NCI-H146 treated with DMSO at 0.1 percent for 48 hours (cell line): ENCODE measurements around the gene HOXA13.
A peak's percentile ranks its signal among the peaks of the same experiment; 100 is the strongest.

ENCODE experiments used
- DNase-seq: peaks from one replicate; lab custom pipeline; 2025; ENCODE audit not compliant: unreplicated experiment; lab: John Stamatoyannopoulos, UW

Gene HOXA13

DNA sequence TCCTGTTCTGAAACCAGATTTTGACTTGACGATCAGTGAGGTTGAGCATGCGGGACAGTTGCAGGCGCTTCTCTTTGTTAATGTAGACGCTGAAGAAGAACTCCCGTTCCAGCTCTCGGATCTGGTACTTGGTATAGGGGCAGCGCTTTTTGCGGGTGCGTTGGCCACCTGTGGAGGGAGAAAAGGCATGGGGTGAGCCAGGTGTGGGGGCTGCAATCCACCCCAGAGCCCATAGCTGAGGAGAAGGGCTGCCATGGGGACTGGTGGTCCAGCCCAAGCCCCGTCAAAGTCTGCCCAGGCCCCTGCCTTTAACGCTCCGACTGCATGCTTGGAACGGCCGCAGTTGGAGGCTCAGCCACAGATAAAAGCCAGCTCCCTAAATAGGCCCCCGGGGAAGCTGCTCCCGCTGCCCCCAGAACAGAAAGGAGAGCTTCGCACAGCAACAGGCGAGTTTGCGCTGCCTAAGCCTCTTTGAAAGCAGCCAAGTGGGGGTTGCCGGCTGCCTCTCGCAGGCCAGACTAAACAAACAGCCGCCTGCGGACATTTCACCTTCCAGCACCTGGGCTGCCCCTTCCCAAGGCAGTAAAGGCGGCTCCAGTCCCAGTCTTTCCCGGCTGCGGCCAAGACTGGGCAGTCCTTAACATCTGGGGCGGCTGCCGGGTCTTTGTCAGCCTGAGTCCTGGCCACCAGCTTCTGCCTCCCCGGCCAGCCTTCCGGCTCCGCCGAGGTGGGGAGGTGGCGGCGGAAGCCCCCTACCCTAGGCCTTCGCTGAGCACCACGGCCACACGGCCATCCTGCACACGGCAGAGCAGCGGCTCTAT lies 16.8 kb downstream of the HOXA13 start:
- DNase-seq, result peak; percentile 23

DNA sequence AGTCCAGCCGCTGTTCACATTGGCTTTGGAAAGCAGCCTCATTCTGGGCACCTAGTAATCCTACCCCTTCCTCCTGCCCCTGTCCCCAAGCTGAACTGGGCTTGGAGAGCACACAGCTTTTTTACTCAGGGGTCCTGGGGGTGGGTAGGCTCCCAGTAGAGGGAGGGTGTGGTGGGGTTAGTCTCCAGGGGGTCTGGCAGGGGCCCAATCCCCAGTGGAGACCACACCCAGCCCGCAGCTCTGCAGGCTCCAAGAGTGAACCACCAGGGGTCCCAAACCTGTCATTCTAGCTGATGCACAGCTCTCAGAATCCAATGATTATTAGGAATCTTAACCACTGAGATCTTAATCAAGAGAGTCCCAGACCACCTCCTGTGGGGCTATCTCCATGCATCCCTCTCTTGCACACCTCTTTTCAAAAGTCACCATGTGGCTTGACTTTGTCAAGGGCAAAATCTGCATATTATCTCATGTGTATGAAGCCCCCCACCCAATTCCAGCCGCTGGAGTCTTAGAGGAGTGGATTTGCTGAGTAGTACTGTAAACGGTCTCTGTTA lies 17.5 kb downstream of the HOXA13 start:
- DNase-seq, result no peak

DNA sequence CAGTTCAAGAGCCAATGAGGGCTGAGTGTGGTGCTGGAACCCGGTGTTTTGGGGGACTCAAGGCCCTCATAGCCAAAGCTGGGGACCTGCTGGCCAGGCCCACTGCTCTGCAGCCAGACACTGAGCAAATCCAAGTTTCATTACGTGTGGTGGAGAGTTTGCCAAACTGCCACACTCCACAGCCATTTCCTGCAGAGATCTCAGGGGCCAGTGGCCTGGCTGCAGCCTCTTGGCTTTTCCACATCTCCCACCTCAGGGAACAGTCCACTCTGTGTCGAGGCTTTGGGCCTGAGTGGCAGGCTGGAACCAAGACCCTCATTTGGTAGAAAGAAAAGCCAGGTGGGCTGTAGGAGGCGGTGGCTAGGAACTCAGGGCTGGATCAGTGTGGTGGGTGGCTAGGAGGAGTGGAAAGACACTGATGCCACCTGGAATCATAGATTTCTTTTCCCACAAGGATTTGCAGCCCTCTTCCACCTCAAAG lies 18.1 kb downstream of the HOXA13 start:
- no peak for DNase-seq

DNA sequence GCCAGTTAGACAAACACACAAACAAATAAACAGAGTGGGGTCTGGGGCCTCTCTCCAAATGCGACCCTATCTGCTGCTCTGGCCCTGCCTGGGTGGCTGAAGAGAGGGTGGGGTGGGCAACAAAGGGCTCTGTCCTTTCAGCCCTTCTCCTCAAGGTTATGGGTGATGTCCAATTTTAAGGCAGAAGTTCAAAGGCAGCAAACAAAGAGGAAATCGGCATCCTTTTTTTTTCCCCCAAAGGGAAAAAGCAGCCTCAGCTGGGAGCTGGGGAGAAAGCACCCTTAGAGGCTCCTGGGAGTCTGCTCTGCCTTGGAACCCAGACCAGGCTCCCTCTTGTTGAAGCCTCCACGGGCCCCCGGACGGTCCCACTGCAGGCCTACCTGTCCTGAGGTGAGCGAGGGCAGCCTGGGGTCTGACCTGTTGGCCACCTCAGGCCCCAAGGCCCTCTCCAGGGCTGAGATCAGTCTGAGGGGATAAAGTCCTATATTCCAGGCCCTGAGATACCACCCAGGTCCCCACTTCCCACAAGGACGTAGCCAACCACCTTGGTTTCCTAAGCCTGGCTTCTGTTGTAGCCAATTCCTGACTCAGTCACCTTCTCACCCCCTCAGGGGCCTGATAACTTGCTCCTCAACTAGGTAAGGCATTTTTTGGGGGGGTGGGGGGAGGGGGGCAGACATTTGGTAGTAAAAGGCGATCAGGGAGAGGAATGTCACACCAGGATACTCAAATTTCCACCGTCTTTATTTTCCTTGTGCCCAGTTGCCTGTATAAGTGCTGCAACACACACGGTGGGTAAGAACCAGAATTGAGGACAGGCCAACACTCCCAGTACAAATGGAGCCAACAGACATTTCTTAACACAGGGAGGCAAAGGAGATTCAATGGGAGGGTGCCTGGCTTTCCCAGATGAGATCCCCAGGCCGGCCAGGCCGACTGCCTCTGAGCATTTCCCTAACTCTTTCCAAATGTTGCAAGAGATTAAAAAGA lies 19.2 kb downstream of the HOXA13 start:
- DNase-seq, result no peak

DNA sequence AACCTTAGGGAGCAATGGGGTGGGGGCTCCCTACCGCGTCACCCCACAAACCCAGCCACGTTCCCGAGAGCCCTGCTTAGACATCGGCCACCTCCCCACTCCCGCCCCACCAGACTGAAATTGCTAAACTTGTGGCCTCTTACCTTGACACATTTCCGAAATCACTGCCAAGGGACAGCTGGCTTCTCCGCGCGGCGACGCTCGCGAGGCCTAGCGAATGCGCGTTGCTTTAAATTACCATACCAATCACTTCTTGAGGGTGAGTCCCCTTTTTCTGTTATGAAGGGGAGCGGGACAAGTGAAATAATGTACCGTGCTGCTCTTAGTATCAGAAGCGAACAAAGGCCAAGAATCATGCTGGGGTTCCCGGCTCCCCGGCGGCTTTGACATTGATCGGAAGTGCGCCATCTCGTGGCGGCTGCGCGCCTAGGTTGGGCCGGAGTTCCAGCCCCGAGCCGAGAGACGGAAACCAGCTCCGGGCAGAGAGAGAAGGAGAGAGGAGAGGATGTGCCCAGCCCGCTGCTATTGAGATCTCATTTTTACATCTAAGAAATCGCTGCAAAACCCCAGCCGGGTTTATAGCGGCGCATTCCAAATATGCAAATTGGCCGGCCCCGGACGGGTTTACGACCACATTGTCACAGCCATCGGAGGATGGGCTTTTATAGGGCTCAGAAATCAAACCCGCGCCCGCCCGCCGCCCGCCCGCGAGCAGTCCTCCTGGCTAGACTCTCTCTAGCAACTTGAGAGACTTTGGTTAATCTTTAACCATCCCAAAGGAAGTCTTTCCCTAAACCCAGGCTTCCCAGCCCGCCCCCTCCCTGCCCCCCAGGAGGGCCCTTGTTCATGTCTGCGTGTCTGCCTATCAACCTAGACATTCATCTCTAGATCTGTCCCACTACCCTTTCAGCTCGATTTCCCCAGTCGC lies 20.1 kb downstream of the HOXA13 start:
- DNase-seq, result no peak

DNA sequence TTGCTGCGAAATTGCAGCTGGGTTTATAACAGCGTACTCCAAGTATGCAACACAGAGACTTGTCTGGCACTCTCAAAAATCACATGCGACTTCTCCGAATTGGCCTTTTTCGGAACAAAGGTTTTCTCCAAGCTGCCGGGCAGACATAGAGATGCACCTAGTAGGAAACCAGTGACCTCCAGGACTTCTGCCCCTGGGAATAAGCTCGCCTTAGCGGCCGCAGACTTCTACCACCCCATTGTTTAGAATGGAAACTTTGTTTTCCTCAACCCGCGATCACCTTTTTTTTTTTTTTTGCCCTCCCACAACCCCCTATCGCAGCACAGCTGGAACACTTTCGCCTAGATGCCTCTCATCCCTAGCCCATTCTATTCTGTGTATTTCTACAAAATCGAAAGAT lies 20.9 kb downstream of the HOXA13 start:
- DNase-seq, result no peak

DNA sequence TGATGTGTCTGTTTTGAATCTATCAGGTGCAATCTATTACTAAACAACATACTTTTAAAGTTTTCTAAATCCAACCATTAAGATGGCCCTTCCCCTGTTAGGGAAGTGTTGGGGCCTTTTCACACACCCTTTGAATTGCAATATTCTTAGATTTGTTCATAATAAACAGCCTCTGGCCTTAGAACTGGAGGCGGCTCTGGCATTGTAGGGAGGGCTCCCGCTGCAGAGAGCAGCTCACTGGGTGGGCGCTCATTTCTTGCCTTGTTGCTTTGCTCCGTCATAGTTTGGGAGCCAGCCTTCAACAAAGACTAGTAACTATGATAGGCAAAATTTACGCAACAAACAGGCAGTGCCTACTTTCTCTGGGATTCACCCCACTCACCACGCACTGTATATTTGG lies 21.5 kb downstream of the HOXA13 start:
- no peak for DNase-seq

DNA sequence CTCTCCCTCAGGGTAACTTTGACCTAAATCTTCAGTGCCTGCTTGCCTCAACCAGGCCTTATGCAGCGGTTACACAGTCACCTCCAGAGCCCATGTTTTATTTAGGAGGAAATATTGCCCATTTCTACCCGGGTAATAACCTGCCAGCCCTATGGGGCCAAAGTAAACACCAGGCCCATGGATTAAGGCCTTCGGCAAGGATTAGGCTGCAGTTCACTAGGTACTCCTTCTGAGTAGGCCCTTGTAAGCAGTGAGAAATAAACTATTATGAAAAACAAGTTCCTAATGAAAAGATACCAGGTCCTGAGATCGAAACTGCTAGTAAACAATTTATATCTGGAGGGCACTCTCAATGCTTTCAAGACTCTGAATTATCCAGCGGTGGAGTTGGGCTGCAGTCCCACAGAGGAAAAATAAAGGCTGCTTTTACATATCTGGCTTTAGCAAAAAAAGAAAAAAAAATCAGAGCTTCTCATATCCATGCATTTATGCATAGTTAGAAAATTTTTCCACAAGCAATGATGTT lies 22.0 kb downstream of the HOXA13 start:
- no peak for DNase-seq

DNA sequence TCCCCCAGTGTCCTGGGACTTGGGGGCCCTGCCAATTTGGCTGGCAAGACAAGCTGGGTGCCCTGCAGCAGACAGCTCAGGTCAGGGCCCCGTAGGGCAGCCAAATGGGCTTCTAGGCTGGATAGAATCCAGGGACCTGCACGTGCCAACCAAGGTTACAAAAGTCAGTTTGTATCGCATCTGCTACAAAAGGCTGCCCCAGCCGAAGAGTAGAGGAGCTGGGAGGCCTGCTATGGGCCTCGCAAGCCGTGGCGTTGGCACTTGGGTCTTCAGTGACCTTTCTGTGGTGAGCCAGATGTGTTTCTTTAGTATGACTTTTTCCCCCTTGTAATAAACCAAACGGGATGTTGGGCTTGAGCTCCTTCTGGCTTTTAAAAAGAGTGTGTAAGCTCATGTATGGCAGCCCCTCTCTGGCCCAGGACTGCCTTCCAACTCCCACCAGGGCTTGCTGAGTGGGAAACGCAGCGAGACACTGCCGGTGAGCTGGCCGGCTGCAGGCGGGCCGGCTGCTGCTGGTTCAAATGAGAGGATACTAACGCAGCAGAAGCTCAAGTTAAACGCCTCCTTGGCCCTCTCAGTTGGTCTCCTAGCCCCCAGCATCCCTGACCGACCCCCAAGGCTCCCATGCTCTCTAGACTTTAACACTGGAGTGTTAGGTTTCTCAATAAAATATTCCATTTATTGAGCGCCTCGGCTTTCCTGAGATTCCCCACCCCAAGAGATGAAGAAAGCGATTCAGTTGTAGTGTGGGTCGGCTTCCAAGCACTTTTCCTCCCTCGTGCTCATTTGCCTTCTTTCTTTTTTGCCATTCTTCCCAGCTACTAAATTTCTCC lies 22.7 kb downstream of the HOXA13 start:
- DNase-seq, result no peak

DNA sequence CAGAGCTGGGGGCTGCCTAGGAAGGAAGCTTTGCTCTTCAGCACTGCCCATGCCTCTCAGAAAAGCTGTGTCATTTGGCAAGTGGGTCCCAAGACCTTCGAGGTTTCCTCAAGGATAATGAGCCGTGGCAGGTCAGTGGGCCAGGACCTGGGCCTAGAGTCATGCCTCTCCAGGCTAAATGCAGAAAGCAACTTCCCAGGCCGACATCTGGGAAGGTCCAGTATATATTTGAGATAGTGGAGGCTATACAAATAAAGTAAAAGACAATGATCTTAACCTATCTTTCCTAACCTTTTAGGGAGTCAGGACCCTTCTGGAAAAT lies 23.4 kb downstream of the HOXA13 start:
- DNase-seq, result no peak

DNA sequence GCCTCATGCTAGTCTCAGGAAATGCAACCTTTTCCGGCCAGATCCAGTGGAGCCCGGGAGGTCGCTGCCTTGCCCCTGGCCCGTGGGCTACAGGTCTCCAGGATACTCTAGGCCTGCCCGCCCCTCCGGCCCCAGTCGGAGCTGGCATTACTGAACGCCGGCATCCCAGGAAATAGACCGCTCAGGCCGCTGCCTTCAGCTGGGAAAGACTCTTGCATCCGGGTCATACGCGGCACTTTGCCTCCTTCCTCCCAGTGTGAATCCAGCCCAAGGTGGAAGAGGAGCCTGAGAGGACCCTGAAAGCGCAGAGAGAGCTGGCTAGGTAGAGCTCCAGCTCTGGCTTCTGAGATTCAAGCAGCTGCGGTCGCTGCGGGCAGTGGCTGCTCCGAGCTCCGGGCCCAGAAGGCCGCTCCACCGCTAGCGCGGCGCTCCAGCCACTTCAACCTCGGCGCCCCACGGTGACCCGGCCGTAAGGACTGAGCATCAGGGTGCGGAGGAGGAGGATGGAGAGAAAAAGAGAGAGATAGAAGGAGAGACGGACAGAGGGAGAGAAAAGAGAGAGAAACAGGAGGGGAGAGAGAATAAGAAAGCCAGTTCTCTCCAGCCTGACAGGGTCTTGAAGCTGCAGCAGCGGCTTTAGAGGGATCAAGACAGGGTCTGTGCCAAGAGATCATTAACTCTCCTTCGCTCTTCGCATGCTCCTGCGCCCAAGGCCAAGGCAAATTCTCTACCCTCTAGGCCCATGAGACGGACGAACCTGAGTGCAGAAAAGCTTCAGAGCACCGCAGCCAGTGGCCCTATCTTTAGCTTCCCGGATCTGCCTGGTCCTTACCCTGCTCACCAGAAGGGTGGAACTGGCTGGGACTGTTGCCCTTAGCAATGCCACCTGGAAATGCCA lies 24.0 kb downstream of the HOXA13 start:
- DNase-seq, result no peak

DNA sequence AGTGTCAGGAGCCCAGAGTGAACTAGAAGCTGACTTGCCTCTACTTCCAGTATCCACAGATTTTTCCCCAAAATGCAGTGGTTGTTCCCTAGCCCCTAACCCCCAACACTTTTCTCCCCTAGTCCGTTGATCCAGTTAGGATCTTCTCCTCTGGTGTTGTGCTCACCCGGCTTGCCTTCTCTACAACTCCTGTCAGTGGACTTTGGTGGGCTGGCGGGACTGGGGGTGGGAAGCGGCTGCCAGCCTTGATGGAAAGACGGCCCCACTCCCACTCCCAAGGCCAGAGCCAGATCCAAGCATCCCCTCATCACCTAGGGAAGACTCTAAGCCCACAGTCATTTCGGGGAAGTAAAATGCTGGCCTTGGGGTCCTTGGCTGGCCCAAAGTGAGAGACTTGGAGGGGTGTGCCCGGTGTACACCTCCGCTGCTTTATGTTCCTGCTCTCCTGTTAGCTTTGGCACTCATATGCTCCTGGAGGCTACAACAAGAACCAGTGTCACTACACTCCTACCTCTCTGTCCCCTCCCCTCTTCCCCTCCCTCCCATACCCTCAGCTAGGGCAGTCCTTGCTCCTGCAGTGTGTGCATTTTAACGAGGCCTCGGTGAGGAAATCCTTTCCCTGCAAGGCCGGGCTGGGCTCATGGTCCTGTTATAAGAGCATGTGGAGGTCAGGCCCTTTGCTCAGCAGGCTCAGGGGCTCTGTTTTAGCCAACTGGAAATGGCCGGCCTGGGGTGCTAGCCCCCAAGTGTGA lies 24.8 kb downstream of the HOXA13 start:
- no peak for DNase-seq

DNA sequence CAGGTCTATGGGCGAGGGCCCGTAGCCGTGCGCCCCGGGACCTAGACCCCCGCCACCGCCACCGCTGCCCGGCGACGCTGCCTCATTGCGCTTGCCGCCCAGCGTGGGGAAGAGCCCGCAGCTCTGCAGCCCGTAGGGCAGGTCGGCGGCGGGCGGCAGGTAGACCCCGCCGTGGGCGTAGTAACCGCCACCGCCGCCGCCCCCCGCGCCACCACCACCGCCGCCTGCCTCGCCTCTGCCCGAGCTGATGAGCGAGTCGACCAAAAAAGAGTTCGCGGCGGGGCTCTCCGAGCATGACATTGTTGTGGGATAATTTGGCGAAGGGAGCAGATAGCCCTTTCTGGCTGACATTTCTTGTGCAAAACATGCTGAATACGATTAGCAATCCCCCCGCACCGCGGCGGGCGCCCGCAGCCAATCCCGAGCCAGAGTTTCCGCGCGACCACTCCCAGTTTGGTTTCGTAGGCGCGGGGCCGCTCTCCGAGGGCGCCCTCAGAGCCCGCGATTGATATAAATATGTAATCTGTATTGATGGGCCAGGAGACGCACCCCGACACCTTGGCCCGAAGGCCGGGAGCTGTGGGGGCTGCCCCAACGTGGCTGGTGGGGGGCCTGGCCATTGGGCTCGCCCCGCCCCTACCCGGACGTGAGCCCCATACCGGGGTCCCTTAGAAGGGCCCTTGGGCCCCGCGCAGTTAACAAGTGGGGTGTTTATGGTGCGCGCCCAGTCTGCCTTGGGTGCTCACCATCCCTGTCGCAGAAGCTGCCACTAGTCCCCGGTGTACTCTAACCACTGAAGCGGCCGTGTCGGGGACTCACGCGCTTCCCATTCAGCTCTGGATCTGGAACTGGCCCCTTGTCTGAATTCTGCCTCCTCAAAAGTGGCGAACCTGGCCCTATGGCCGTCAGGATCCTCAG lies 25.7 kb downstream of the HOXA13 start, which contains the start of gene HOXA10:
HOXA10 (minus strand) TSS at position 365 of the 918 bp plus-strand sequence; CDS start at position 351, 14 bp downstream.
- DNase-seq, result no peak

DNA sequence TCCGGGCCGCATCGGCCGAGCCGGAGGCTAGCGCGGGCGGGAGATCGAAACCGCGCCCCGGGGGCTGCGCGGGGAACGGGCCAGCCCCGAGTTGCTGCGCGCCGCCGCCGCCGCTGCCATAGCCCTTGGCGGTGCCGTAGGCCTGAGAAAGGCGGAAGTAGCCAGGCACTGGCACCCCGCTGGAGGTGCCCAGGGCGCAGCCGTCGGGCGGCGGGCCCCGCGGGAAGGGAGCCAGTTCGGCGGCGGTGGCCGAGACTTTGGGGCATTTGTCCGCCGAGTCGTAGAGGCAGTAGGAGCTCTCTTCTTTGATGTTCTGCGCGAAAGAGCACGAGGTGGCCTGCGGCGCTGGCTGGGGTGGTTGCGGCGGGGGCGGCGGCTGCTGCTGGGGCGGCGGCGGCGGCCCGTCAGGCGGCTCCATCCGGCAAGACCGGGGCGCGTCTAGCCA lies 26.4 kb downstream of the HOXA13 start:
- no peak for DNase-seq

DNA sequence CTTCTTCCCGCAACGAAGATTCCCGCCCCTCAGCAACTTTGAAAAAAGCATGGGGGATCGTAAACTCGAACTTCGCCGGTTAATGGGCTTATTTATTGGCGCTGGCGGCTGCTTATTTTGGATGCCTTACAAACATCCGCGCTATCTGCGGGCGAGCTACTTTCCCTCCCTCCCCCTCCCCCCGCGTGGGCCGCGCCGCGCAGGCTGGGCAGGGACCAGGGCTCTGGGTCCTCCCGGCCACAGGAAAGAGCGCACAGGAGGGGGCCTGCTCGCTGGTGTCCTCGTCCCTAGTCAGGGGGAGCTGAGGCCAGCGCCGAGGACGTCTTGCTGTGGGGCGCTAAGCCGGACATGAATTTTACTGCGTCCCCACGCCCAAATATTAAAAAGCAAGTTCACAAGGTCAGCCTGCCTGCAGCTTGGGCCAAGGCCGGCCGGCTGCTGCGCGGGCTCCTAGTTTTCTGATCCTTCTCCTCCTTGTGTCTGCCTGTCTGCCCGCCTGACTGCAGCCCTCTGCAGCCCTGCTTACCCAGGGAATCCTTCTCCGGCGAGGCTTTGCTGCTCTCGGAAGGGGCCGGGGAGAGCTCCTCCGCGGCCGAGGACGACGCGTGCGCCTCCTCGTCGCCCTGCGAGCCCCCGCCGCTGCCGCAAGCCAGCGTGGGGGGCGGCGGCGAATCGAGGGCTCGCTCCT lies 26.9 kb downstream of the HOXA13 start:
- DNase-seq, result peak; percentile 74

DNA sequence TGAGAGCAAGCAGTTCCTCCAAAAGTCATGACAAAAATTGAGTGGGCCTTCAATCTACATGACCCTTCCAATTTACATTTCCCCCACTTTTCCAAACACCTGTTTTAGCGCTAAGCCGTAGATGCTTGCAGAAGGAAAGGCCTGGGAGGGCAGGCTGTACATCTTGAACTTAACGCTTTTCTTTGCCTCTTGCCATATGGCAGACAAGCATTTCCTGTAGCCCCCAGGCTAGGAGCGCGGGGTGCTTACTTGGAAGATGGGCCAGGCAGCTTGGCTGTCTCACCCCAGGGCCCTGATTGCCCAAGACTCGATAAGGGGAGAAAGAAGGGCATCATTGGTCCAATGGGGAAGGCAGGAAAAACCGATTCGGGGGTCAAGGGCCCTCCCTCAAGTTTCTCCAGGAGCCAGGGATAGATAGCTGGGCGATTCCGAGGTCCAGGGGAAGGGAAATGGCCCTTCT lies 27.5 kb downstream of the HOXA13 start:
- DNase-seq, result no peak
